Measurements from ENCODE around the gene KMT2C.

Gene KMT2C

DNA sequence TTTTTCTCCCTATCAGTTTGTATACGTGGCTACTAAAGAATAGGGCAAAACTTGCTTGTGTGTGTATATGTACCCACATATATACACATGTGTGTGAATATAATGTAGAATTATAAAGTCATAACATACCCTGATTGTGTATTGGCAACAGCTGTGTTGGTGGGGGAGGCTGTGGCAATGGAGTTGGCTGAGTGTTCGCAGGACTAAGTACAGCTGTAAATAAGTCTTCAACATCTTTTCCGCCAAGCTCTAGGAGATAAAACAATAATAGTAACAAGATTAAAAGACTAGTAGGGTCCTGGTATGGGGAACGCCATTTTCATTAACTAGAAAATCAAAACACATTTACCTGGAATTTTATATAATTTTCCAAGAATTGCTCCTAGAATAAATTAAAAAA is 241.9 kb downstream of the KMT2C start:
- DNase-seq (ENCODE audit: low spot score) = no peak
- TF ChIP-seq, protein P1, sequence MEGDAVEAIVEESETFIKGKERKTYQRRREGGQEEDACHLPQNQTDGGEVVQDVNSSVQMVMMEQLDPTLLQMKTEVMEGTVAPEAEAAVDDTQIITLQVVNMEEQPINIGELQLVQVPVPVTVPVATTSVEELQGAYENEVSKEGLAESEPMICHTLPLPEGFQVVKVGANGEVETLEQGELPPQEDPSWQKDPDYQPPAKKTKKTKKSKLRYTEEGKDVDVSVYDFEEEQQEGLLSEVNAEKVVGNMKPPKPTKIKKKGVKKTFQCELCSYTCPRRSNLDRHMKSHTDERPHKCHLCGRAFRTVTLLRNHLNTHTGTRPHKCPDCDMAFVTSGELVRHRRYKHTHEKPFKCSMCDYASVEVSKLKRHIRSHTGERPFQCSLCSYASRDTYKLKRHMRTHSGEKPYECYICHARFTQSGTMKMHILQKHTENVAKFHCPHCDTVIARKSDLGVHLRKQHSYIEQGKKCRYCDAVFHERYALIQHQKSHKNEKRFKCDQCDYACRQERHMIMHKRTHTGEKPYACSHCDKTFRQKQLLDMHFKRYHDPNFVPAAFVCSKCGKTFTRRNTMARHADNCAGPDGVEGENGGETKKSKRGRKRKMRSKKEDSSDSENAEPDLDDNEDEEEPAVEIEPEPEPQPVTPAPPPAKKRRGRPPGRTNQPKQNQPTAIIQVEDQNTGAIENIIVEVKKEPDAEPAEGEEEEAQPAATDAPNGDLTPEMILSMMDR (IDR thresholded peaks at IDR 0.05; ENCODE audit: extremely low read depth, insufficient read depth, missing control alignments) = no peak
- in situ Hi-C loops (cut with MboI; ENCODE audit: low pct_unique_long_range_greater_than_20kb, low sequenced_read_pairs, unreplicated experiment) = no loop called here

DNA sequence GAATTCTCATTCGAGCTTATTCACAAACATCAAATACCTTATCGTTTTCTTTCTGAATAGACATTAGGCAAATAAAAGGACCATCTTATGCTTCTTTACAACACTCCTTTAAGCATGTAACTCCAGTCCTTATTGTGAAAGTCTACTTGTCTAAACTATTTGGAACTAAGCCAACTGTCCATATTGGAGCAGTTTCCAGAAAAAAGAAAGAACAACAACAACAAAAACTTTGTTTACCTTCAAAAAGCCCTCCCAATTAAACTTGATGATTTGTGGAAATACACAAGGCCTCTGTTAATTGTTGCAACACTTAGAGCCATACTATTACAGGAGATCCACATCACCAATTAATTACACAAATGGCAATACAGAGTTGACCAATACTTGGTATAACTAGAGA is 246.7 kb downstream of the KMT2C start:
- no peak for DNase-seq (ENCODE audit: low spot score)
- TF ChIP-seq, protein P1 (IDR thresholded peaks at IDR 0.05; ENCODE audit: extremely low read depth, insufficient read depth, missing control alignments) = no peak
- in situ Hi-C loops (cut with MboI; ENCODE audit: low pct_unique_long_range_greater_than_20kb, low sequenced_read_pairs, unreplicated experiment) = no loop called here

DNA sequence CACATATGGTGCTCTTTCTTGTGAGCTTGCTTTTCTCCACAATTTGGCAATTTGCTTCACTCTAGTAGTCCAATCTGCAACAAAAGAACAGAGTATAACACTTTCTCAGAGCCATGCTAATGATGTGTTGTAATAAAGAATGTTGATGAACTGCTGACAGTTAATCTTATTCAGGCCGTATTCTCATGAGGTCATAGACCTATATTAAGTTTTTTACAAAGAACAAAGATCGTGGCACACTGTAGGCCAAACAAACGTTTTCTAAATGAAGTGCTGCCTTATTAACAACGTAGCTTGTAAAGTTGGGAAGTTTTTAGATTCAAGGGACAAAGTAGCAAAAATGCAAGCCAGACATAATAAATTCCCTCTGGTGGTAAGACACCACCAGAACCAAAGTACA is 250.2 kb downstream of the KMT2C start:
- DNase-seq (ENCODE audit: low spot score) = no peak
- TF ChIP-seq, protein P1 (IDR thresholded peaks at IDR 0.05; ENCODE audit: extremely low read depth, insufficient read depth, missing control alignments) = no peak
- in situ Hi-C loops (cut with MboI; ENCODE audit: low pct_unique_long_range_greater_than_20kb, low sequenced_read_pairs, unreplicated experiment) = no loop called here

DNA sequence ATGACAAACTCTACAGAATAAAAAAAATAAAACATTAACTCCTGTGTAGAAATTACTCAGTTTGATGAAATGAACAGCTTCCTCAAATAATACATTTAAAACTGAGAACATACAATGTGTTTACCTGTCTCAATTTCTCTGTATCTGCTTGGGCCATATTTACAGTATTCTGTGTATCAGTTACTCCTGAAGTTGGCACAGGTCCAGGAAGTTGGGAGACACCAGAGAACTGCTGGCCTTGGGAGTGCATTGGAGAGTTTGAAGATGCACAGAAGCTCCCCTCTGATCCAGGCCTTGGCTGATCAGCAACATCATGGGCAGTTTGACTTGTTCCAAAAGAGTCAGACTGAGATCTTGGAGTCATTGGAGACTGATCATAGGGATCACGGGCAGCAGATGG is 255.2 kb downstream of the KMT2C start:
- TF ChIP-seq, protein P1 (IDR thresholded peaks at IDR 0.05; ENCODE audit: extremely low read depth, insufficient read depth, missing control alignments) = no peak
- in situ Hi-C loops (cut with MboI; ENCODE audit: low pct_unique_long_range_greater_than_20kb, low sequenced_read_pairs, unreplicated experiment) = no loop called here
- no peak for DNase-seq (ENCODE audit: low spot score)

DNA sequence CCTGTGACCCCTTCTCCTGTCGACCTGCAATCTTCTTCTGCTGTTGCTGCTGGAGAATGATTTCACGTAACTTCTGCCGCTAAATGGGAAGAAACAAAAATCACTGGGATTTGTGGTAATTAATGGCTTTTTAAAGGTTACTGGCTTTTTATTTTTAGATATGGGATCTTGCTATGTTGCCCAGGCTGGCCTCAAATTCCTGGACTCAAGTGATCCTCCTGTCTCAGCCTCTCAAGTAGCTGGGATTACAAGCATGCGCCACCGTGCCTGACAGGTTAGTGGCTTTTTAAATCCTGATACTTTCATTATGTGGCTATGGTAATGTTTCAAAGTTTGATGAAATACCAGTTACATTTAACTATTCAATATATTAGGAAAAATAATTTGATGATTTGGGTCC is 255.8 kb downstream of the KMT2C start:
- TF ChIP-seq, protein P1 (IDR thresholded peaks at IDR 0.05; ENCODE audit: extremely low read depth, insufficient read depth, missing control alignments) = no peak
- no peak for DNase-seq (ENCODE audit: low spot score)
- in situ Hi-C loops (cut with MboI; ENCODE audit: low pct_unique_long_range_greater_than_20kb, low sequenced_read_pairs, unreplicated experiment) = no loop called here

DNA sequence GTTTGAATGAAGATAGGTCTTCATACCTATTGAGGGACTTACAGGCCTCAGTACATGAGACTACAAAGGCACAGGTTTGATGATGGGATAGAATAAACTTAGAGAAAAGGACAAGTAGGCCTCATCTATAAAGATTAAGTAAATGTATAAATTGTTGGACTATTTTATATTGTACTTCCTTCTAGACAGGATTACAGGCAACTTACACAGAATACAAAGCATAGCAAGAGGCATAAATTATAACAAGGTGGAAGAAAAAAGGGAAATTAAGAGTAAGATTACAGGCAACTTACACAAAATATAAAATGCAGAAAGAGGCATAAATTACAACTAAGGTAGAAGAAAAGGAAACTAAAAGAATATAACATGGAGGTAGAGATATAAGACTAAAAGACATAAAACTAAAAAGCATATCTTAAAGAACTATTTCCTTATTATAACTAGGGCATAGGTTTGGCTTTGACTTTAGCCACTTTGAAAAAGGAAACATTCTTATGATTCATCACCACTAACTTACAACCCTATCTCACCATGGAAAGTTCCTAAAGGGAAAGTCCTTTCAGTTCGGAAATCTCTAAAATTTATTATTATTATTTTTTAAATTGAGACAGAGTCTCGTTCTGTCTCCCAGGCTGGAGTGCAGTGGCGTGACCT is 257.3 kb downstream of the KMT2C start:
- DNase-seq (ENCODE audit: low spot score) = no peak
- in situ Hi-C loops (cut with MboI; ENCODE audit: low pct_unique_long_range_greater_than_20kb, low sequenced_read_pairs, unreplicated experiment) = no loop called here
- TF ChIP-seq, protein P1 (IDR thresholded peaks at IDR 0.05; ENCODE audit: extremely low read depth, insufficient read depth, missing control alignments) = no peak

Data from GM13977 (cell line).